ENCODE results near the gene RGS1.

Gene RGS1

DNA sequence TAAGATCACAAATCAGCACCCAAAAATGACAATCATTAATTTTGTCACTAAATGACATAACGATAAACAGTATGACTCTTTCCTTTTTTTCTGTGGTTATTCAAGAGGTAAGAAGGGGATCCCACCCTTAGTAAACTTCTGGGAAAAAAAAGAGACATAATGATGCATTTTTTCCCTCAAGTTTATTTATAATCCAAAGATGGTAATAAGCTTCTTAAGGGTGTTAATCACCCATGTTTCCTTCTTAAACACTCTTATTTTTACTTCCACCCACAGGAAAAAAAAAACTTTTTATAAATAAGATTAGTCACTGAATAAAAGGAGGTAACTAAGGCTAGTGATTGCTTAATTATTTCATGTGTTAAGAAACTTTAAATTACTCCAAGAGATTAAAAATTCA lies 24.7 kb downstream of the RGS1 start:
- TF ChIP-seq, protein P1, sequence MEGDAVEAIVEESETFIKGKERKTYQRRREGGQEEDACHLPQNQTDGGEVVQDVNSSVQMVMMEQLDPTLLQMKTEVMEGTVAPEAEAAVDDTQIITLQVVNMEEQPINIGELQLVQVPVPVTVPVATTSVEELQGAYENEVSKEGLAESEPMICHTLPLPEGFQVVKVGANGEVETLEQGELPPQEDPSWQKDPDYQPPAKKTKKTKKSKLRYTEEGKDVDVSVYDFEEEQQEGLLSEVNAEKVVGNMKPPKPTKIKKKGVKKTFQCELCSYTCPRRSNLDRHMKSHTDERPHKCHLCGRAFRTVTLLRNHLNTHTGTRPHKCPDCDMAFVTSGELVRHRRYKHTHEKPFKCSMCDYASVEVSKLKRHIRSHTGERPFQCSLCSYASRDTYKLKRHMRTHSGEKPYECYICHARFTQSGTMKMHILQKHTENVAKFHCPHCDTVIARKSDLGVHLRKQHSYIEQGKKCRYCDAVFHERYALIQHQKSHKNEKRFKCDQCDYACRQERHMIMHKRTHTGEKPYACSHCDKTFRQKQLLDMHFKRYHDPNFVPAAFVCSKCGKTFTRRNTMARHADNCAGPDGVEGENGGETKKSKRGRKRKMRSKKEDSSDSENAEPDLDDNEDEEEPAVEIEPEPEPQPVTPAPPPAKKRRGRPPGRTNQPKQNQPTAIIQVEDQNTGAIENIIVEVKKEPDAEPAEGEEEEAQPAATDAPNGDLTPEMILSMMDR (IDR thresholded peaks at IDR 0.05; ENCODE audit: extremely low read depth, missing control alignments) = no peak
- DNase-seq (ENCODE audit: low spot score) = no peak

DNA sequence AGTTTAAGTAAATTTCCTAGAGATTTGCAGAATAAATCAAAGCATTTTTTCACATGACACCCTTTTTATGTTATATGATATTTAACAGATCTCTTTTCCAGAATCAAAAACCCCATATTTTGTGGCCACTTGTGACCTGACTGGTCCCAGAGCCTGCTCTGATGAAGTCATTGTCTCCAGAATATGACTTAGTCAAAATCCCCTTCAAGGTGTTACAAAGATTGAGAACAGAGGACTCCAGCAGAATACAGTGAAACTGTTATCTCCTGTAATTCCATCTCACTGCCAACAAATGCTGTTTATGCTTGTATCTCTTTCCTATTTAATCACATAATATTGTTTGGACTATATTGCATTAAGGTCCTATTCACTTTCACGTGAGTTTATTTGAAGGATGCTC lies 25.6 kb downstream of the RGS1 start:
- TF ChIP-seq, protein P1 (IDR thresholded peaks at IDR 0.05; ENCODE audit: extremely low read depth, missing control alignments) = no peak
- DNase-seq (ENCODE audit: low spot score) = peak; percentile 12

DNA sequence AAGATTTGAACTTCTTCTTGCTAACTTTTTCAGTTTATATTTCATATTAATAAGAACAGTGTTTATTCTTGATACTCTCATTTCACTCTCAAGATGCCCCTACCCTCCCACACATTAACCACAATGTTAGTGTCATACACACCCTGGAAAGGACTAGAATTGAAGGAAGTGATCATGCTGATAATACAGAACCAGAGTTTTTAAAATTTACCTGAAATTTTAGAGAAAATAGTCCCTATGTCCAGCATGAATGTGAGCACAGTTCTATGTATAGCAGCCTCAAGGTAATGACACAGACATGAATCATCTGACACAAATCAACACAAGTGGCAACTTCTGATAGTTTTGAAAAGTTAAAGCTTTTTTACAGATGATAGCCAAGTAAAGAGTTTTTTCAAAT lies 26.0 kb downstream of the RGS1 start:
- DNase-seq (ENCODE audit: low spot score) = no peak
- TF ChIP-seq, protein P1 (IDR thresholded peaks at IDR 0.05; ENCODE audit: extremely low read depth, missing control alignments) = no peak

DNA sequence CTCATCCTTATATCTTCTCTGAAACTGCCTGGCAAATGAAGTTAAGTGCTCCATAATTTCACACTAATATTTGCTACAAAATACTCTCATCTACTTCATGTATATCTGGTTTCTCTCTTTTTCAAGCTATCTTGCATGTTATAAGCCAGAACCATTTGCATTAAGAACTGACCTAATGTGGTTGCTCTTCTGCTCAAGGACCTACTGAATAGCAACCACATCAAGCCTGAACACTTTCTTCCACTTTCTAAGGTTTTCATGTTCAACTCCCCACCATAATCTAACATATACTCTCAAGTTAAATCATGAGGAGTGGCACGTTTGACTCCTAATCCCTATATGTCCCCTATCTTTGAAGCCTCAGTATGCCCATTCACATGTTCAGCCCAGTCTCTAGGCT lies 27.2 kb downstream of the RGS1 start:
- no peak for DNase-seq (ENCODE audit: low spot score)
- TF ChIP-seq, protein P1 (IDR thresholded peaks at IDR 0.05; ENCODE audit: extremely low read depth, missing control alignments) = no peak

DNA sequence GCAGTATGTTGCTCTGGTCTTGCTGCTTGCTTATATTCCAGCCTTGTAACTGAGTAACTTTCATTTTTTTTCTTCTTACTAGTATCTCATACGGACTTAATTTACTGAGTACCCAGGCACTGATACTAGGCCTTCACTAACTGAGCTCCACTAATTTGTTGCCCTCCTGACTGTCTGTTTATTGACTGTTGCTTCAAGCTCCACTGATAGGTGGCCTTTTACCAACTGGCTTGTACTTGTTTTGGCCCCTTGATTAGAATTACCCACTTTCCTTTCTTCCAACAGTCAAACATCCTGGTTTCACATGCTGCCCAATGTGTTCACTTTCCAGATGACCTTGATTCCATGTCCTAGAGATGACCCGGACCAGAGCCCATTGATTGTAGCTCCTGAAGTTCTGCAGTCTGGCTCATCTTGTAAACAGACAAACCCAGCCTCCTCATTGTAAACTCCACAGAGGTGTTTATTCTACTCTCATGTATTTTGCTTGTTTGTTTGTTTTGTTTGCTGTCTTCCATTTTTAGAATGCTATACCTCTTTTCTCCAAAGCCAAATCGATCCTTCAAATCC lies 27.7 kb downstream of the RGS1 start:
- no peak for DNase-seq (ENCODE audit: low spot score)
- TF ChIP-seq, protein P1 (IDR thresholded peaks at IDR 0.05; ENCODE audit: extremely low read depth, missing control alignments) = no peak

DNA sequence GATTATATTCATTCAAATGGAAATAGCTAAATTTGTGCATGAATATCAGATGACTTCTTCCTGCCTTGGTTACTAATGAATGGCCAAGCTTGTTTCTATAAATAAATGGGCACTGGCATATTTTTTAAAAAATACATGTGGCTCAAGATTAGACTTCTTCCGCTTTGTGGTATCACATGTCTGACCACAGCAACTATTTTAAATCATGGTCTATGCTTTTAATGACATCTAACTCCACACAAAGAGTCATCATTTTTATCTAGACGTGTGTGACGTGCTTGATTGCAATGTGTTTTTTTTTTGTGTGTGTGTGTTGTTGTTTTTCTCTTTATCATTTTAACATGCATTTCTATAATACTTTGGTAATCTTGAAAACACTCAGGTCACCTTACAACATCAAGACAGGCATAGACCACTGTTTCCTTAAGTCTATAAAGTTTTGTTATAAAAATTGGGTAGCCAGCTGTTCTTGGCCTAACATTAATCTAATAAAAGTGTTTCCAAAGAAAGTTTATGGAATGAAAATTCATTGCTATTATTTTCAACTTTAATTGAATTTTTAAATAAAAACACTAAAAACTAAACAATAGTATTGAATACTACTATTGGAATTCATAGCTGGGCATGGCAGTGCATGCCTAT lies 29.5 kb downstream of the RGS1 start:
- TF ChIP-seq, protein P1 (IDR thresholded peaks at IDR 0.05; ENCODE audit: extremely low read depth, missing control alignments) = no peak
- no peak for DNase-seq (ENCODE audit: low spot score)

DNA sequence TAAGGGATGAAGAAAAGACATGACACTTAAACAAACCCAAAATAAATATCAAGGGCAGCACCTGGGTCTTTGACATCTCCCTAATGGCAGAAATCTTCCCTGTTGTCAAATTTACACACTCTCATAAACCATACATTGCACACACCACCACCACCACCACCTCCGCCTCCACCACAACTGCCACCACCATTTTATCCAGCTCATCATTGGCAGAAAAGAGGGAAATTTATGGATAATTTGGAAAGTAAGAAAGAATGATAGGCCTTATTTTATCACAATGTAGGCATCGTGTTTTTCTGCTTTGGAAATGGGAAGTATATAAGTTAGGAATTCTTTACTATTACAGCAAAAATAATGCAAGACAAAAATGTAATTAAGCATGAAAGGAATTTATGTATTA lies 33.1 kb downstream of the RGS1 start:
- TF ChIP-seq, protein P1 (IDR thresholded peaks at IDR 0.05; ENCODE audit: extremely low read depth, missing control alignments) = no peak
- no peak for DNase-seq (ENCODE audit: low spot score)

Measured in GM20000 (cell line).